HG03064 (cell line): ENCODE results near the gene UNC45A.
A peak's percentile ranks its signal among the peaks of the same experiment; 100 is the strongest.

Experiments used
- ATAC-seq: cut with Tn5 transposase; IDR thresholded peaks from one replicate; pipeline ENCODE4 v1.9.1; 2021; ENCODE audit warnings: low read depth; ENCODE audit not compliant: unreplicated experiment

The UNC45A gene

GRCh38 chr15:90994417-90995311 is 59.6 kb downstream of the UNC45A start, which contains the start of gene PRC1:
TSS of gene PRC1 (minus strand) at chr15:90994535. CDS start at chr15:90994417, 118 bp downstream.
- ATAC-seq = peak; percentile 91

DNA sequence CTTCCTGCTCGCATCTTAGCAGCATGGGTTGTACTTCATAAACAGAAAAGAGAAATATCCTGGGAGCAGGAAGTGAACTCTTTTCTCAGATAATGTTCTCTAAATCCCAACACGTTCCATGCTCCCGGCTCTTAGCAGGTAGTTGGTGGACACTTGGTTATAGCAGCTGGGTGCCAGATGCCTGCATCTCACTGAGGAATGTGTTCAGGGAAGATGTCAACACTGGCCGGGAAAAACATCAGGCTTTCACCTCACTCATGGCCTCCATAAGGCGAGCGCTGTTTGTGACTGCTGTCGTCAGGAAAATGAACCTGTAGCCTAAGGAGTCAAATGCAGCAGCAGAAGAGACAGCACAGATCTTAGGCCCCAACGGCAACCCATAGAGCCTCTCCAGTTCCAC is 63.7 kb downstream of the UNC45A start:
- no peak for ATAC-seq

GRCh38 chr15:91001209-91001608 is 66.1 kb downstream of the UNC45A start:
- ATAC-seq = no peak
